Pancreas (tissue), 10 donors: Measurements from ENCODE around the gene DENND4A. TPM values are rescaled to one million over a fixed set of nuclear protein-coding genes. Genes with fewer than 3 reads are reported as not detected.

ENCODE experiments used
- ATAC-seq, 4 donors: fragments of 200-7000 bp; cut with Tn5 transposase; one replicate each; pipeline versions ENCODE4 v1.8.0 to v1.9.1; 2020; ENCODE audit warnings: mild to moderate bottlenecking in 4 of 4, moderate library complexity in 4 of 4
- DNase-seq, 6 donors: peaks; one replicate each; pipeline ENCODE4 v3.0.0-alpha.2; 2020
- FAIRE-seq: peaks from 2 replicates; lab custom pipeline; 2012; peaks lifted over from hg19 to GRCh38; lab: Jason Lieb, UNC
- H3K27ac ChIP-seq, 4 donors: fragments of 200-600 bp; sonication (generic); 1 replicate in 3 of 4; 2 replicates in 1 of 4; pipeline versions ENCODE4 v1.5.0 to v1.8.0; 2020
- H3K27me3 ChIP-seq, 4 donors: fragments of 200-600 bp; one replicate each; pipeline ENCODE4 v1.8.0; 2021
- H3K36me3 ChIP-seq, 3 donors: fragments of 200-600 bp; sonication (generic) in 1 of 3; one replicate each; pipeline versions ENCODE4 v1.5.0 to v1.8.0; 2020 to 2021
- H3K4me1 ChIP-seq, 3 donors: fragments of 200-600 bp; one replicate each; pipeline ENCODE4 v1.8.0; 2021
- H3K4me3 ChIP-seq, 4 donors: fragments of 200-600 bp; sonication (generic) in 2 of 4; one replicate each; pipeline versions ENCODE4 v1.5.0 to v1.8.0; 2020 to 2021
- H3K9me3 ChIP-seq, 4 donors: fragments of 200-600 bp; one replicate each; pipeline ENCODE4 v1.8.0; 2021
- WGBS, 2 donors: extraction: QIAGEN DNeasy Blood & Tissue Kit; methylation state at CpG; one replicate each; pipeline ENCODE4 v1.1.7; 2013; 5-methylcytosine and 5-hydroxymethylcytosine counted together
- intact Hi-C, 3 donors: fragments of 100-400 bp; cut with DNase I; formaldehyde crosslinking; loops; one replicate each; pipeline versions ENCODE4 v1.11.1 to v1.14.2; 2022
- polyA plus RNA-seq, 2 donors: library from polyadenylated mRNA; stranded (reverse); fragments of 200-250 nt; gene quantifications; one replicate each; pipeline ENCODE4 v1.2.3, GENCODE V29; 2013
- total RNA-seq, 6 donors: library from RNA; stranded (reverse); fragmentation: NEBNext Ultra II Directional in 4 of 6; extraction: Animal tissue kit (Norgen Biotek cat#: 25700) in 4 of 6; gene quantifications; one replicate each; pipeline versions ENCODE4 v1.2.1 to v1.2.4, GENCODE V29; 2021 to 2023
- TF ChIP-seq, protein P1 (sequence below), 4 donors: fragments of 200-600 bp; sonication (generic) in 3 of 4; IDR thresholded peaks; one replicate each; pipeline versions ENCODE4 v1.5.0 to v1.8.0; 2021; ENCODE audit warnings: antibody characterized with exemption in 4 of 4
- donor health status: healthy with polysubstance abuse.
- donor health status: DM: no; HTN: no; CAD: no; lungs with moderate emphysema.
- donor health status: DM: no; HTN: no; CAD: no.
- donor health status: control.
- donor health status: control.
- donor health status: Bipolar disorder and iron deficiency.
- donor health status: DM: yes; HTN: yes; CAD: no.
- donor health status: DM: no; HTN: no; CAD: no.
- donor health status: DM: no; HTN: no; CAD: no.
- donor health status: DM: yes; HTN: yes; CAD: no.

DENND4A gene
- total and polyA plus RNA-seq, 8 donors: 8.6 to 34.5 (median 26.5) TPM

DNA sequence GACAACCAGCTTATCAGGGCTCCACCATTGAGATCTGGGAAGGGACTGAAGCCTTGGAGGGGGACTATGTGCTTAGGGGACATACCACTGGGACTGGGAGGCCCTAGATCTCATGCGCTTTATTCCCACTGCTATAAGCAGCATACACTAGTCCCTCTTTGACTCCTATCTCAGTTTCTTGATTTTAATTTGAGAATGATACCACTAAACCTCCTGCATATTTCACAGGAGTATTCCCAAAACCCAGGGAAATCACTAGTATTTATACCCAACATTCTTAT lies 141.1 kb downstream of the DENND4A start:
- Histone ChIP-seq H3K36me3 (peaks cover 0 to 3% (median 0%) of the 10 kb centered on the region in 3 donors), H3K9me3 (no peaks in the 10 kb centered on the region), H3K27ac (no peak overlapping the region), H3K27me3 (no peaks in the 10 kb centered on the region), H3K4me1 (no peaks in the 10 kb centered on the region), H3K4me3 (no peak overlapping the region)
- intact Hi-C loops: no loop called here
- DNase-seq (no peak), ATAC-seq (no peak), FAIRE-seq (no peak)
- TF ChIP-seq, protein P1, sequence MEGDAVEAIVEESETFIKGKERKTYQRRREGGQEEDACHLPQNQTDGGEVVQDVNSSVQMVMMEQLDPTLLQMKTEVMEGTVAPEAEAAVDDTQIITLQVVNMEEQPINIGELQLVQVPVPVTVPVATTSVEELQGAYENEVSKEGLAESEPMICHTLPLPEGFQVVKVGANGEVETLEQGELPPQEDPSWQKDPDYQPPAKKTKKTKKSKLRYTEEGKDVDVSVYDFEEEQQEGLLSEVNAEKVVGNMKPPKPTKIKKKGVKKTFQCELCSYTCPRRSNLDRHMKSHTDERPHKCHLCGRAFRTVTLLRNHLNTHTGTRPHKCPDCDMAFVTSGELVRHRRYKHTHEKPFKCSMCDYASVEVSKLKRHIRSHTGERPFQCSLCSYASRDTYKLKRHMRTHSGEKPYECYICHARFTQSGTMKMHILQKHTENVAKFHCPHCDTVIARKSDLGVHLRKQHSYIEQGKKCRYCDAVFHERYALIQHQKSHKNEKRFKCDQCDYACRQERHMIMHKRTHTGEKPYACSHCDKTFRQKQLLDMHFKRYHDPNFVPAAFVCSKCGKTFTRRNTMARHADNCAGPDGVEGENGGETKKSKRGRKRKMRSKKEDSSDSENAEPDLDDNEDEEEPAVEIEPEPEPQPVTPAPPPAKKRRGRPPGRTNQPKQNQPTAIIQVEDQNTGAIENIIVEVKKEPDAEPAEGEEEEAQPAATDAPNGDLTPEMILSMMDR (IDR thresholded peaks at IDR 0.05): no peak
- WGBS, 2 donors: 95 to 97% methylated on average over 1 of the region's 1 CpG

DNA sequence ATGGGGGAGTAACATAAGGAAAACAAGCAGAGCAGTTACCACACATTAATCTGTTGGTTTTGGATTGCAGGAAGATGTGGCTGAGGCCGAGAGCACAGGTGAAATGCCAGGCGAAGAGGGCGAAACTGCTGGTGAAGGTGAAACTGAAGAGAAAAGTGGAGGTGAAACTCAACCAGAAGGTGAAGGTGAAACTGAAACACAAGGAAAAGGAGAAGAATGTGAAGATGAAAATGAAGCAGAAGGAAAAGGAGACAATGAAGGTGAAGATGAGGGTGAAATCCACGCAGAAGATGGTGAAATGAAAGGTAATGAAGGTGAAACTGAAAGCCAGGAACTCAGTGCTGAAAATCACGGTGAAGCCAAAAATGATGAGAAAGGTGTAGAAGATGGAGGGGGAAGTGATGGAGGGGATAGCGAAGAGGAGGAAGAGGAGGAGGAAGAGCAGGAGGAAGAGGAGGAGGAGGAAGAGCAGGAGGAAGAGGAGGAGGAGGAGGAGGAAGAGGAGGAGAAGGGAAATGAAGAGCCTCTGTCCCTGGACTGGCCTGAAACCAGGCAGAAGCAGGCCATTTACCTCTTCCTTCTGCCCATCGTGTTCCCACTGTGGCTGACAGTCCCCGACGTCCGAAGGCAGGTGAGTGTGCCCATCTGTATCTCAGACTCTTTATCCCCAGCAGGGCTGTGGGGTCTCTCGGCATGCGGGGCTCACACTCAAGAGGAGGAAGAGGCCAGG lies 141.6 kb downstream of the DENND4A start:
- Histone ChIP-seq H3K4me1 (no peaks in the 10 kb centered on the region), H3K4me3 (no peak overlapping the region), H3K9me3 (no peaks in the 10 kb centered on the region), H3K27me3 (no peaks in the 10 kb centered on the region), H3K36me3 (peaks cover 0 to 3% (median 0%) of the 10 kb centered on the region in 3 donors), H3K27ac (no peak overlapping the region)
- intact Hi-C loops: no loop called here
- no peak for DNase-seq
- 91 to 95% methylated on average over 12 of the region's 12 CpGs for WGBS, 2 donors
- TF ChIP-seq, protein P1 (IDR thresholded peaks at IDR 0.05): no peak
- ATAC-seq: no peak
- no peak for FAIRE-seq

DNA sequence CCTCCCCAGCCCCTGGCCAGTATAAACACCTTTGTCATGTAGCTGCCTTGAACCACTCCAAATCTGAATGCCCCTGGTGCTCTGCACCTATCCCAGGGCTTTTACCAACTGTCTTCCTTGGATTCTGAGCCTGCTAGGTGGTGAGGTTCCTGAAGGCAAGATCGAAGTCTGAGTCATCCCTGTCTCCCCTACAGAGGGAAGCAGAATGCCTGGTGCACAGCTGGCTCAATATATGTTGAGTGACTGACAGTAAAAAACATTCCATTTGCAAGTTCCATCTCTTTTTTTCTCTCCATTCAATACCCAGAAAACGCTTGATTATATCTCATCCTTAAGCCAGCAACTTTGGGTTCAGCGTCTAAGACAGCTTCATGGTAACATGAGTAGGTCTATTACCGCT lies 145.6 kb downstream of the DENND4A start:
- H3K36me3 ChIP-seq: no peaks in the 10 kb centered on the region
- FAIRE-seq: no peak

DNA sequence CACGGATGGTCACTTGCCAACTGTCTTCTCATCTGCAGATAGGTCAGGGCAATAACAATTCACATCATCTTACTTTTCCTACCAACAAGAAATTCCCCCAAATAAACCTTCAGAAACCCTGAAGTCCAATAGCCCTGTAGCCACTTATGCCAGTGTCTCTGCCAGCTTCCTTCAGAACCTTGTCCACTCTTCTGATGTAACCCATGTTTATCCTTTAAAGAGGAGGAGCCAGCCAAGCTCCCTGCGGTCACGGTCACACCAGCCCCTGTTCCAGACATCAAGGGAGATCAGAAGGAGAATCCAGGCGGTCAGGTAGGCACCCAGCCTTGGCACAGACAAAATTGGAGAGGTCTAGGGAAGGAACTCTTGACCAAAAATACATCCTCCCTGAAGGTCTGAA lies 146.7 kb downstream of the DENND4A start:
- Histone ChIP-seq H3K27ac (no peak overlapping the region), H3K27me3 (no peaks in the 10 kb centered on the region), H3K4me3 (no peak overlapping the region), H3K36me3 (no peaks in the 10 kb centered on the region), H3K9me3 (no peaks in the 10 kb centered on the region), H3K4me1 (no peaks in the 10 kb centered on the region)
- ATAC-seq: no peak
- no peak for FAIRE-seq
- 78 to 93% methylated on average over 4 of the region's 4 CpGs for WGBS, 2 donors
- no peak for DNase-seq
- intact Hi-C loops: loop anchor here in 1 of 3 donors (10.0 kb wide), 1 partner anchor 209 kb away; no protein-coding TSS in a partner anchor
- TF ChIP-seq, protein P1 (IDR thresholded peaks at IDR 0.05): no peak

More for the DNA sequence above, 145.6 kb downstream of the DENND4A start:
- intact Hi-C loops: loop anchor here in 1 of 3 donors (10.0 kb wide), 1 partner anchor 208 kb away; no protein-coding TSS in a partner anchor
- DNase-seq: no peak
- TF ChIP-seq, protein P1 (IDR thresholded peaks at IDR 0.05): no peak
- 95 to 97% methylated on average over 4 of the region's 4 CpGs for WGBS, 2 donors
- Histone ChIP-seq H3K4me1 (no peaks in the 10 kb centered on the region), H3K27ac (no peak overlapping the region), H3K4me3 (no peak overlapping the region), H3K9me3 (no peaks in the 10 kb centered on the region), H3K27me3 (no peaks in the 10 kb centered on the region)
- no peak for ATAC-seq

DNA sequence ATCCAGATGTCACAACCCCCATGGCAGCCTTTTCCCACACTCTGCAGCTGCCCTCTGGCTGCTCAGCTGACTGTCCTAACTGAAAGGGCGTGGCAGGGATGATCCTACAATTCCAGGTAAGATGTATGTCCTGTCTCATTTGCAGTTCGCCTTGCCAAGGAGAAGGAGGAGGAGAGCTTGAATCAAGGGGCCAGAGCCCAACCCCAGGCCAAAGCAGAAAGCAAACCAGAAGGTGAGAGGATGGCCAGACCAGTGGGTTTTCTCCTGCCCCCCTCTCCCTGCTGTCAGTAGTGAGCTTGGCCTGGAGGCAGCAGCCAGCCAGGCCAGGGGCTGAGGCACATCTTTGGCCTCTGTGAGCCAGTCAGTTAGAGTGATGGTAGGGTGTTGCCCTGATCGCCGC lies 147.8 kb downstream of the DENND4A start:
- no peaks in the 10 kb centered on the region for H3K9me3 ChIP-seq
- 95% methylated on average over 4 of the region's 4 CpGs for WGBS, 2 donors
- H3K27me3 ChIP-seq: no peaks in the 10 kb centered on the region
- TF ChIP-seq, protein P1 (IDR thresholded peaks at IDR 0.05): no peak
- H3K4me1 ChIP-seq: no peaks in the 10 kb centered on the region
- intact Hi-C loops: loop anchor here in 1 of 3 donors (10.0 kb wide), 1 partner anchor 211 kb away; no protein-coding TSS in a partner anchor
- ATAC-seq (no peak), DNase-seq (no peak), FAIRE-seq (no peak)
- no peak overlapping the region for H3K27ac ChIP-seq
- no peak overlapping the region for H3K4me3 ChIP-seq
- no peaks in the 10 kb centered on the region for H3K36me3 ChIP-seq
